HG03103 (cell line): ENCODE measurements around the gene KIAA0232.
"Not testable (repeated sequence)": the region's sequence is repeated elsewhere in the genome, so short reads cannot be mapped to it uniquely, and the experiment has no call there.

Source experiments
- ATAC-seq: cut with Tn5 transposase; IDR thresholded peaks from one replicate; pipeline ENCODE4 v1.9.1; 2021; ENCODE audit warnings: low read depth; ENCODE audit not compliant: unreplicated experiment

The KIAA0232 gene

DNA sequence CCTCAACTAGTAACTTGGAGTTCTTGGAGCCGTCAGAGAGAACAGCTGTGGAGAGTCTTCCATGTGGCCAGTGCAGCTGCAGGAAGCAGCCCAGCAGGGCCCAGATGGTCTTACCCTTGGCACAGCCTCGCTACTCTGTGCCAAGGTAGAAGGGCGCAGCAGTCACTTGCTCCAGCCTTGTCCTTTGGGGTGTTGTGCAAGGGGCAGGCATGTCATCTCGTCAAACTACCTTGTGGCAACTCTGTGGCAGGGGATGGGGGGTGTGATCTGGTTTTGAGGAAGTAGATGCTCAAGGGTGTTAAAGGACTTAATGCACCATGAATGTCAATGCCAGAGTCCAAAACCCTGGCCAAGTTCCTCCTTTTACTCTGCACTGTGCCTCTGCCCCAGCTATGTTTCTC lies 92.9 kb downstream of the KIAA0232 start:
- ATAC-seq, result no peak

- no peak for ATAC-seq
Observed at GRCh38 chr4:6876440-6876839, 93.9 kb downstream of the KIAA0232 start.

- no peak for ATAC-seq
Observed at GRCh38 chr4:6877067-6877466, 94.5 kb downstream of the KIAA0232 start.

DNA sequence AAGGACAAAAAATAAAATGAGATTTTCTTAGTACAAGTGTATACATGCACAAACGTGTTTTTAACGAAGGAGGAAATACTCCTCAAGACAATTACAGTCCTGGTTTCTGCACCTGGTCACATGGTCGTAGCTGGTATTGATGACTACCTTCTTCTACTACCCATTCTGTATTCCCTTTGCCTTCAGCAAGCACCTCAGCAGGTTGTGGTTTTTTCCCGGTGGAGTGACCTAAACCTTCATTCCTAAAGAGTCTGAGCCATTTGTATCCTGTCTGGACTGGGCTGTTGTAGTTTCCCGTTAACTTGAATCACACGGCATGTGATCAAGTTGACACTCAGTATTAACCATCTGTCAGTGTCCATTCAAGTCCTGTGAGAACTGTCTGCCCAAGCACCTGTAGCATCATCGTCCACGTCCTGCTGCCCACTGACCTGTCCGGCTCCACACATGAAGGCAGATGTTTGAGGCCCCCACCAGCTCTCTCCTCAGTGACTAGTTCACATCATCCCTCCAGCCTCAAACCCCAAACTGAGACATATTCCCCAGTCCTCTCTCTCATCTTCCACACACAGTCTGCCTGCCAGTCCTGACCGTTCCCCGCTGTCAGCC lies 96.0 kb downstream of the KIAA0232 start:
- ATAC-seq, result no peak

DNA sequence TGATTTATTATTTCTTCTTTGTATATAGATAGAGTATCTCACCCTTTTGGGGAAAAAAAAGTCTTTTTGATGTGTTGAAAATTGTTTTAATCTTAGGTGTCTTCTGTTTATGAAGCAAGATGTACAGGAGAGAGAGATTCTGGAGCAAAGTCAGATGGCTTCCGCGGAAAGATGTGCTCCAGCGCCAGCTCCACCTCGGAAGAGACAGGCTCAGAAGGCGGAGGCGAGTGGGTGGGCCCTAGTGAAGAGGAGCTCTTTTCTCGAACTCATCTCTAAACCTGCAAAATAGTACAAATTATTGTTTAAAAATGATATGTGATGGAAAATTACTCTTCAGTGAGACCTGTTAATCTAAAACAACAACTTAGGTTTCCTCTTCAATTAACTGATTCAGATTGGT lies 98.2 kb downstream of the KIAA0232 start:
- ATAC-seq, result no peak

DNA sequence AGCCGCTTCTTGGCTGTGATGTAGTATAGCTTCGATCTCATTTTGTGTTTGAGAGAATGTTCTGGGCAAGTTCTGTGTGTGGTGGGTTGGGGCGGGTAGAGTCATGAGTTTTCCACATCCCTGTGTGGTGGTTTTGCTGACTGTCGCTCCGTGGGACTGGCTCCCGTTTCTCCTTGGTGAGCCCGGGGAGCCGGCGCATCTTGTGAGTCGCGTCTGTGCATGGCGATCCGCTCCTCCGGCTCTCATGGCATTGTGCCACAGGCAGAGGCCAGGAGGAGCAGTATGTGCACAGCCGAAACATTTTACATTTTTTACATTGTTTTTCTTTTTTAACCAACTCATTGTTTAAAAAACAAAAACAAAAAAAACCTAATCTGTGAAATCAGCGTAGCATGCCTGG lies 99.4 kb downstream of the KIAA0232 start:
- no peak for ATAC-seq

DNA sequence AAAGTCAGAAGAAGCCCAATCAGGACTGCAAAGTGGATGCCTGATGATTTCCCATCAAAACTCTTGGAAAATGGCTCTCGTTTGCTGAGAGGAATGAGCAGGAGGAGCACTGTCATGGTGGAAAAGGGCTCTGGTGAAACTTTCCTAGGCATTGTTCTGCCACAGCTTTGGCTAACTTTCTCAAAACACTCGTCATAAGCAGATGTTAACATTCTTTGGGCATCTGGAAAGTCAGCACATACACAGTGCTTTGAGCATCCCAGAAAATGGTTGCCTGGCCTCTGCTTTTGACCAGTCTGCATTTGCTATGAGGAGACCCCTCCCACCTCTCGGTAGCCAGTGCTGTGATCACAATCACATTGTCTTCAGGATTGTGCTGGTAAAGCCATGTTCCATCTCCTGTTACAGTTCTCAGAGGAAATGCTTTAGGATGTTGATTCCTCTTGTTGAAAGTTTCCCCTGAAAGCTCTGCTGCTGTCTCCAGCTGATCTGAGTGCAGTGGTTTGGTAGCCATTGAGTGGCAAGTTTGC lies 101.9 kb downstream of the KIAA0232 start:
- no peak for ATAC-seq

DNA sequence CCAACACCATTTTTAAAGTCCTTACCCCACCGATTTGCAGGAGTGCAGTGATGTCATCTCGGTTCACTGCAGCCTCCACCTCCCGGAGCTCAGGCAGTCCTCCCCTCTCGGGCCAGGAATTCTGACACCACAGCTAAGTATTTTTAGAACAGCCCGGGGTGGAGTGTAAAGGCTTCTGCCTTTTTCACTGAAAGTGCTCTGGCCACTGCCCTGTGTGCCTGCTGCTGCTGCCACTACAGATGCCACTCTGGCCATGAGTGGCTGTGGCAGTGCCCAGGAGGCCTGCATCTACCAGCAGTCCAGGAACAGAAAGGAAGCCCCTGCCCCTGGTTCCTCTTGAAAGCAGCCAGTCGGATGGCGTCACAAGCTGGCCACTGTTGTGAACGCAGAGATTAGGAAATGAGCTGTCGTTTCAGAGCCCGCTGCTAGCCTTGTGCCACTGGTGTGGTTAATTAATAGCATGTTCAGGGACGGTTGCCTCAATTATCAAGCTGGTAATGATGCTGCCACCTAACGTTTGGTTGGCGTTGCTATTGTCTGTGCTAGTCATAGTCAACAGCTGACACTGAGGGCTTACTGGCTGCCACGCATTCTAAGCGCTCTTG lies 103.5 kb downstream of the KIAA0232 start:
- no peak for ATAC-seq

DNA sequence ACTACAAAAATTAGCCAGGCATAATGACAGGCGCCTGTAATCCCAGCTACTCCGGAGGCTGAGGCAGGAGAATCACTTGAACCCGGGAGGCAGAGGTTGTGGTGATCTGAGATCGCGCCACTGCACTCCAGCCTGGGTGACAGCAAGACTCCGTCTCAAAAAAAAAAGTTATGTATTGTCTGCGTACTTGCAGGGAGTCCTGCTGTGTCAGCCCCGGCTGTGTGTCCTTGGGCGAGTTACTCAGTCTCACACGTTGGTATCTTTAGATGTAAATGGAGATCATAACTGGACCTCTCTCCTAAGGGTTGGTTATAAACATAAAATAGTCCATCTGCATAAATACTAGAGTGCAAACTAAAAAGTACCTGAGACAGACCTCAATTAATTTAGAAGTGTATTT lies 104.4 kb downstream of the KIAA0232 start:
- ATAC-seq, result no peak

DNA sequence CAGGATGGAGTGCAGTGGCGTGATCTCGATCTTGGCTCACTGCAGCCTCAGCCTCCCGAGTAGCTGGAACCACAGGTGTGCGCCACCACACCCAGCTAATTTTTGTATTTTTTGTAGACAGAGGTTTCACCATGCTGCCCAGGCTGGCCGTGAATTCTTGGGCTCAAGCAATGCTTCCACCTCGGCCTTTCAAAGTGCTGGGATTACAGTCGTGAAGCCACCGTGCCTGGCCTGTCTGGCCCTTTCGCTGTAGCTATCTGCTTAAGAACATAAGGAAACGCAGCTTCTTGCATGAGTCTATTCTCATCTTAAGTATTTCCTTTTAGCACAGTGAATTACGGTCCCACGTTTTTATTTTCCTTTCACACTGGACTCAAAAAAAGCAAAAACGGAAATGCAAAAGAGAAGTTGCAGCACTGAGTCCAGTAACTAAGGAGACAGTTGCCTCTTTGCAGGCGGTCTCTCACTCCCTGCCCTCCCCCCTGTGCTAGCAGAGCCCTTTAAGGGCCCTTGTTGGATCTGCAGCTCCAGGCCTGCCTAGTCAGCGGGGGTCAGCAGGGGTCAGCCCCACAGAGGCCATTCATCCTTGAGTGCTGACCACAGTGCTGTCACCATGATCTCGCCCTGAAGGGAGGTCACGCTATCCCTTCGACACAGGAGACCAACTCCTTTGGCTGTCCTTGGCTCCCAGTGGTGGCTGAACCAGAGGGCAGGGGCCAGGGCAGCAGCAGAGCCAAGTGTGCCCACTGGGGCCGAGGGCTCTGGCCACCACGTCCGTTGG lies 105.3 kb downstream of the KIAA0232 start:
- ATAC-seq, result no peak

DNA sequence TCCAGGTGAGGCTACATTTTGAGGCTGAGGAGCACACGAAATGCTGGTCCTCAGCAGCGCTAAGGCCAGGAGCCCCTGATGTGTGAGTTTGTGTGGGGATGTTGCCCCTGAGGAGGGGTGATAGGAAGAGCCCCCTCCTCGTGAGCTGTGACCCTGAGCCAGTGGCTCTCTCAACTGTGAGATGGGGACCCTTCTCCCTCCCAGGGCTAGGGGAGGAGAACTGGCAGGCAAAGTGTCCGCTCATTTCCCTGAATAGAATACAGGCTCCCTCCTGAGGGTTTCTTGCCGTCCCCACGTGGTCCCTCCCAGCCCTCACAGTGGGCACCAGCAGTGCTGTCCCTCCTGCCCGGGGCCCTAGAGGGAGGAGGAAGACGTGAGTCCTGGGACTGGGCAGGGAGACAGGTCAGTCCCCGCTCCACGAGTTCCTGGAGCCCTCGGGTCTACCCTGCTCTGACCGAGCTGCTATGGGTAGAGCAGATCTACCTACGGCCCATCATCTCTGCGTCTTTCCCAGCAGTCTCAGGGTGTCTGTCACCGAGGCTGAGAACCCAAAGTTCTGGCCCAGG lies 106.1 kb downstream of the KIAA0232 start:
- ATAC-seq, result no peak

GRCh38 chr4:6889101-6889735 lies 106.7 kb downstream of the KIAA0232 start:
- no peak for ATAC-seq

DNA sequence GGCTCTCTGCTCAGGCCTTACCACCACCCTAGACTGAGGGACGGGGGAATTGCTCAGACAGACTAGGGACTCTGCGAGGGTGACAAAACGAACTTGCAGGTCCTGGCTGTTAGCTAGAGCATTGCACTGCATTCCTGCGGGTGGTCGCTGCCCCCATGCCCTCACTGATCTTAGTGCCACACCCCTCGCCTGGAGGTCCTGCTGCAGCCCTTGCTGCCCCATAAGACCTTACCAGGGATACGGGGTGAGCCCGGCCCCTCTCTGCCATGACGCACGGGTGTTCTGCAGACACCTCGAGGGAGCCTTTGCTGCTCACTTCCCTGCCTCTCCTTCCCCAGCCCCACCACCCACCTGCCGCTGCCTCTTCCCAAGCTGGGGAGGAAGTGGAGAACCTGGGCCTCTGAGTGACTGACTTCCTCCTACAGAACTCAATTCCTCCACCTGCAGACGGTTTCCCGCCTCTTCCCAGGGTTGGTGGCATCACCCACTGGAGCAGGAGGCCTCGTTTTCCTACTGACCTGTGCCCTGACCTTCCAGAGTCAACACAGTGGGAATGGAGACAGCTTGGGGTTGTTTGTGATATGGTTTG lies 107.3 kb downstream of the KIAA0232 start:
- no peak for ATAC-seq

DNA sequence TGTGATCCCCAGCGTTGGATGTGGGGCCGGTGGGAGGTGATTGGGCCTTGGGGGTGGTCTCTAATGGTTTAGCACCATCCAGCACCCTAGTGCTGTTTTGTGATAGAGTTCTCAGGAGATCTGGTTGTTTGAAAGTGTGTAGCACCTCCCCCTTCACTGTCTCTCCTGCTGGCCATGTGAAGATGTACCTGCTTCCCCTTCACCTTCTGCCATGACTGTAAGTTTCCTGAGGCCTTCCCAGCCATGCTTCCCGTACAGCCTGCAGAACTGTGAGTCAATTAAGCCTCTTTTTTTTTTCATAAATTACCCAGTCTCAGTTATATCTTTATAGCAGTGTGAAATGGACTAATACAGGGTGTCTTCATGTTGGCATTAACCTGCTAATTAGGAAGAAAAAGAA lies 107.8 kb downstream of the KIAA0232 start:
- no peak for ATAC-seq

GRCh38 chr4:6890971-6891370 lies 108.4 kb downstream of the KIAA0232 start:
- not testable (repeated sequence) for ATAC-seq

- no peak for ATAC-seq
Observed at GRCh38 chr4:6891436-6892170, 109.1 kb downstream of the KIAA0232 start.

GRCh38 chr4:6892190-6892908 lies 109.8 kb downstream of the KIAA0232 start:
- no peak for ATAC-seq

DNA sequence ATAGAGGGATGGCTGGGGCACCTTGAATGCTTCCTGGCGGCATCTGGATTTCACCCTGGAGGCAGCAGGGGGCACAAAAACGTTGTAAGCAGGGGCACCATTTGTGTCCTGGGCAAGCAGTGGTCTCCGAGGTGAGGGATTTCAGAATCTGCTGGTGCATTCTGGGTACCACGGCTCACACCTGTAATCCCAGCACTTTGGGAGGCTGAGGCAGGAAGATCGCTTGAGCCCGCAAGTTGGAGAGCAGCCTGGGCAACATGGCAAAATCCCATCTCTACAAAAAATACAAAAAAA lies 110.3 kb downstream of the KIAA0232 start:
- no peak for ATAC-seq

- no peak for ATAC-seq
Observed at GRCh38 chr4:6893449-6894085, 111.0 kb downstream of the KIAA0232 start.
